ENCODE data around the gene EGFL7.

The EGFL7 gene

DNA sequence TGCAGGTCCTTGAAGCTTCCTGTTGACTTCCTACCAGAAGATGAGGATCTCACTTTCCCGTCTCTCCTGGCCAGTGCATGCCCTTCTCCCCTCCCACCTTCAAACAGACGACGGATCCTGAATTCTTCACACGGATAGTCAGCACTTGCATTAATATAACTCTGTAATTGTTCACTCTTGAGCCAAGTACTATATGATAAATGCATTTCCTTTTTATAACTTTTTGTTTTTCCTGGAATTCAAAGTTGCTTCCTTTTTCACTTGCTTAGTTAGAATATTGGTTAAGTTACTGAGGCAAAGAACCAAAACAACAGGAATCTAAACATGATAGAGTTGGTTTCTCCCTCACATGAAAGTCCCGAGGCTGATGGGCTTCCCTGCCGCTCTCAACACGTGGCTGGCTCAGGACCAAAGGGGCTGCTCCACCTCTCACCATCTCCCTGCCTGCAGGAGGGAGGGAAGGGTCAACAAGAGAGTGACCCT lies 20.2 kb upstream of the EGFL7 start:
- DNase-seq (ENCODE audit: extremely low spot score): no peak
- ChIA-PET CTCF (no interaction called here), POLR2A (no interaction called here)
- TF ChIP-seq ARNT (IDR thresholded peaks at IDR 0.05) (no peak), PKNOX1 (IDR thresholded peaks at IDR 0.05) (no peak), FOXA1 (IDR thresholded peaks at IDR 0.05) (no peak), FOXK2 (IDR thresholded peaks at IDR 0.05) (no peak), LEF1 (IDR thresholded peaks at IDR 0.05; ENCODE audit: borderline replicate concordance) (no peak), SUZ12 (IDR thresholded peaks at IDR 0.05) (no peak), HDGF (IDR thresholded peaks at IDR 0.05; ENCODE audit: borderline replicate concordance) (no peak), SP1 (IDR thresholded peaks at IDR 0.05) (no peak), BHLHE40 (IDR thresholded peaks at IDR 0.05; ENCODE audit: borderline replicate concordance) (no peak), ELF4 (IDR thresholded peaks at IDR 0.05) (no peak), L3MBTL2 (conservative IDR thresholded peaks at IDR 0.05) (no peak), NFRKB (IDR thresholded peaks at IDR 0.05) (no peak), ZNF384 (IDR thresholded peaks at IDR 0.05) (no peak), FOXM1 (IDR thresholded peaks at IDR 0.05; ENCODE audit: borderline replicate concordance) (no peak), TARDBP (IDR thresholded peaks at IDR 0.05) (no peak), CTBP1 (IDR thresholded peaks at IDR 0.05; ENCODE audit: borderline replicate concordance) (no peak)

DNA sequence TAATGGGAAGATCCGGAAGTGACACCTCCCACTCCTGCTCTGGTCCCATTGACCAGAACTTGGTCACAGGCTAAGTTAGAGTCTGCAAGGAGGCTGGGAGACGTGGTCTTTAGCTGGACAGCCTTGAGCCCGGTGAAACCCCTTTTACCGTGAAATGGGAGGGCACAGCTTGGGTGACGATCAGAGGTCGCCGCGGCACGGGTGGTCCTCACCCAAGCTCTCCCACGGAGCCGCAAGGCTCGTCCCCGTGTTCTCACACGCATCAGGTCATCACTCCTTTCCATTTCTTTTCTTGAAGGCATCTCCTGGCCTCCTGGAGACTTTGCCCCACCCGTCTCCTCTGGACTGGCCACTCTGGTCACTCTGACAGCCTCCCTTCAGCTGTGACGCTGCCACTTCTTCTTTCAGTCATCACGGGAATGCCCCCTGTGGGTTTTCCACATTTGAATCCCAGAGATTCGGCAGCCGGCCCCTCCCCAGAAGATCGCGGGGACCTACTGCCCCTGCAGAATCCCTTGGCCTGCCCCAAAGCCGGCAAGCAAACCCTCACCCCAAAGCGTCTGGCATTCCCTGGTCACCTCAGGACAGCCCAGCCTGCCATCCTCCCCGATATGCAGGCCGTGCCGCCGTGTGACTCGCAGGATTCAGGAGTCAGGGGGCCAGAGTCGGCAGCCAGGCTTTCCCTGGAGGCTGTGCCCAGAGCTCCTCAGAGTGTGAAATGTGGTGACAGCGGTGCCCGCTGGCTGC lies 18.9 kb upstream of the EGFL7 start:
- POLR2A ChIA-PET: no interaction called here
- CTCF ChIA-PET: no interaction called here
- TF ChIP-seq TARDBP (IDR thresholded peaks at IDR 0.05): no peak
- no peak for TF ChIP-seq BHLHE40 (IDR thresholded peaks at IDR 0.05; ENCODE audit: borderline replicate concordance)
- no peak for TF ChIP-seq FOXM1 (IDR thresholded peaks at IDR 0.05; ENCODE audit: borderline replicate concordance)
- TF ChIP-seq PKNOX1 (IDR thresholded peaks at IDR 0.05): no peak
- TF ChIP-seq L3MBTL2 (conservative IDR thresholded peaks at IDR 0.05): no peak
- no peak for TF ChIP-seq ARNT (IDR thresholded peaks at IDR 0.05)
- no peak for DNase-seq (ENCODE audit: extremely low spot score)

DNA sequence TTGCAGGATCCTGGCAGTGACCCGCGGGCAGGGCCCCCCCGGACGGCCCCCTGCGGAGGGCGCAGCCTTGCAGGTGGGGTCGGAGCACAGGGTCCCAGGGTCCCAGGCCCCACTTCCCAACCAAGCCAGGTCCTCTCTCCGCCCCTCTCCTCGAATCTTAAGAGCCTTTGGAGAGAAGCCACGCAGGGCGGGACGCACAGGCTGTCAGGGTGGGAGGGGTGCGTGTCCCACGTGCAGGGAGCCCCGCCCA lies 18.4 kb upstream of the EGFL7 start:
- POLR2A ChIA-PET: no interaction called here
- TF ChIP-seq ARNT (IDR thresholded peaks at IDR 0.05): no peak
- no peak for TF ChIP-seq FOXM1 (IDR thresholded peaks at IDR 0.05; ENCODE audit: borderline replicate concordance)
- TF ChIP-seq FOXK2 (IDR thresholded peaks at IDR 0.05): no peak
- TF ChIP-seq CTBP1 (IDR thresholded peaks at IDR 0.05; ENCODE audit: borderline replicate concordance): no peak
- no peak for TF ChIP-seq L3MBTL2 (conservative IDR thresholded peaks at IDR 0.05)
- no peak for TF ChIP-seq SUZ12 (IDR thresholded peaks at IDR 0.05)
- no peak for TF ChIP-seq ZNF384 (IDR thresholded peaks at IDR 0.05)
- TF ChIP-seq BHLHE40 (IDR thresholded peaks at IDR 0.05; ENCODE audit: borderline replicate concordance): no peak
- TF ChIP-seq NFRKB (IDR thresholded peaks at IDR 0.05): no peak
- no peak for TF ChIP-seq FOXA1 (IDR thresholded peaks at IDR 0.05)
- TF ChIP-seq SP1 (IDR thresholded peaks at IDR 0.05): no peak
- no peak for TF ChIP-seq LEF1 (IDR thresholded peaks at IDR 0.05; ENCODE audit: borderline replicate concordance)
- no peak for TF ChIP-seq TARDBP (IDR thresholded peaks at IDR 0.05)
- no peak for TF ChIP-seq HDGF (IDR thresholded peaks at IDR 0.05; ENCODE audit: borderline replicate concordance)
- CTCF ChIA-PET: no interaction called here
- DNase-seq (ENCODE audit: extremely low spot score): no peak

DNA sequence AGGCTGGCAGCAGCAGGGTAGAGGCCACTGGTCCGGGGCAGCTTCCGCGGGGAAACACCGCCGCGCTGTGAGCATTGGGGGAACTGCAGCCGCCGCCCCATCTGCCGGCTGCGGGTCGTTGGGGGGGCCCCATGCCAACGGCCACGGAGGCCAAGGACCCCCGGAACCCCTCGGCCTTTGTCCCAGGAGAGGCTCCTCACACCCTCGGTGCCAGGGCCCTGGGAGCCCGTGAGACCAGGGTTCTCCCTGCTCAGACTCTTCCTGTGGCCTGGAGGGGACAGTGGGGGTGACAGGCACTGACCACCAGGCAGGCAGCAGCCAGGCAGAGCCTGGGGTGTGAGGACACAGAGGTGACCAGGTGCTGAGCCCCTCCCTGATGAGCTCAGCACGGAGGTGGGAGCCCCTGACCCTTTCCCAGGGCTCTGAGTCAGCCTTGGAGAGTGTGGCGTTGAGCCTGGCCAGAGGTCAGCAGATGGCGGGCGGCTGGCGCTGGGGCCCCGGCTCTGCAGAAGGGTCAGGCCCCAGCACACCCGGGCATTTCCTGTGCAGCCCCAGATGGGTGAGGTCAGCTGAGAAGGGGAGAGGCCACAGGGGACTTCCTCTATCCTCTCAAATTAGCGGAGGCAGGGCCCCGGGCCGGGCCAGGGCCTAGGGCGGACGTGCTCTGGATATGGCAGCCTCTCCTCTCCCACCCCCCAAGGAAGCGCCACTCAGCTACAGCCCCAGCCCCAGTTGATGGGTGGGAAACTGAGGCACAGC lies 17.9 kb upstream of the EGFL7 start:
- DNase-seq (ENCODE audit: extremely low spot score): no peak
- CTCF ChIA-PET: no interaction called here
- TF ChIP-seq NFRKB (IDR thresholded peaks at IDR 0.05) (no peak), LEF1 (IDR thresholded peaks at IDR 0.05; ENCODE audit: borderline replicate concordance) (no peak), CTBP1 (IDR thresholded peaks at IDR 0.05; ENCODE audit: borderline replicate concordance) (no peak), HDGF (IDR thresholded peaks at IDR 0.05; ENCODE audit: borderline replicate concordance) (no peak), FOXA1 (IDR thresholded peaks at IDR 0.05) (no peak), TARDBP (IDR thresholded peaks at IDR 0.05) (no peak), FOXM1 (IDR thresholded peaks at IDR 0.05; ENCODE audit: borderline replicate concordance) (no peak), L3MBTL2 (conservative IDR thresholded peaks at IDR 0.05) (no peak), ELF4 (IDR thresholded peaks at IDR 0.05) (no peak), BHLHE40 (IDR thresholded peaks at IDR 0.05; ENCODE audit: borderline replicate concordance) (no peak), ARNT (IDR thresholded peaks at IDR 0.05) (no peak), ZNF384 (IDR thresholded peaks at IDR 0.05) (no peak), SUZ12 (IDR thresholded peaks at IDR 0.05) (no peak), SP1 (IDR thresholded peaks at IDR 0.05) (no peak), PKNOX1 (IDR thresholded peaks at IDR 0.05) (no peak), FOXK2 (IDR thresholded peaks at IDR 0.05) (no peak)
- POLR2A ChIA-PET: no interaction called here

GRCh38 chr9:136645352-136645902 lies 17.3 kb upstream of the EGFL7 start:
- CTCF ChIA-PET: no interaction called here
- POLR2A ChIA-PET: no interaction called here
- no peak for DNase-seq (ENCODE audit: extremely low spot score)
- TF ChIP-seq ARNT (IDR thresholded peaks at IDR 0.05): no peak
- TF ChIP-seq PKNOX1 (IDR thresholded peaks at IDR 0.05): no peak
- no peak for TF ChIP-seq NFRKB (IDR thresholded peaks at IDR 0.05)
- TF ChIP-seq BHLHE40 (IDR thresholded peaks at IDR 0.05; ENCODE audit: borderline replicate concordance): no peak
- no peak for TF ChIP-seq SP1 (IDR thresholded peaks at IDR 0.05)
- TF ChIP-seq FOXM1 (IDR thresholded peaks at IDR 0.05; ENCODE audit: borderline replicate concordance): no peak
- no peak for TF ChIP-seq ZNF384 (IDR thresholded peaks at IDR 0.05)
- TF ChIP-seq HDGF (IDR thresholded peaks at IDR 0.05; ENCODE audit: borderline replicate concordance): no peak
- TF ChIP-seq FOXA1 (IDR thresholded peaks at IDR 0.05): no peak
- TF ChIP-seq TARDBP (IDR thresholded peaks at IDR 0.05): no peak

Measured in HEK293T (cell line).